NT2/D1 (cell line): ENCODE results near the gene SCUBE2.

Experiments
- DNase-seq: peaks from one replicate; pipeline ENCODE4 v3.0.0-alpha.2; 2011; ENCODE audit warnings: low read depth, low spot score
- H3K27me3 ChIP-seq: 2 replicates; pipeline ENCODE4 v1.6.0; 2011; ENCODE audit warnings: mild to moderate bottlenecking; ENCODE audit not compliant: insufficient read length, insufficient read depth
- H3K36me3 ChIP-seq: 2 replicates; pipeline ENCODE4 v1.6.1; 2011; ENCODE audit warnings: mild to moderate bottlenecking, low read length, mixed read lengths; ENCODE audit not compliant: insufficient read depth, insufficient read length
- H3K4me1 ChIP-seq: 2 replicates; pipeline ENCODE4 v1.5.1; 2011; ENCODE audit not compliant: insufficient read depth, insufficient read length
- H3K4me3 ChIP-seq: 2 replicates; pipeline ENCODE4 v1.5.1; 2011; ENCODE audit warnings: low read depth; ENCODE audit not compliant: insufficient read length
- H3K9ac ChIP-seq: 2 replicates; pipeline ENCODE4 v1.6.0; 2011; ENCODE audit warnings: low read depth; ENCODE audit not compliant: insufficient read length
- H3K9me3 ChIP-seq: 2 replicates; pipeline ENCODE4 v1.5.1; 2011; ENCODE audit warnings: mild to moderate bottlenecking, low read length; ENCODE audit not compliant: insufficient read depth
- SUZ12 ChIP-seq: IDR thresholded peaks from 2 replicates; pipeline ENCODE4 v1.6.1; 2011; ENCODE audit not compliant: insufficient read length, insufficient read depth; ENCODE audit errors: extremely low read depth
- YY1 ChIP-seq: IDR thresholded peaks from 2 replicates; pipeline ENCODE4 v1.6.1; 2011; ENCODE audit not compliant: insufficient read length, insufficient read depth
- ZNF274 ChIP-seq: IDR thresholded peaks from 2 replicates; pipeline ENCODE4 v1.6.1; 2011; ENCODE audit warnings: mild to moderate bottlenecking, low read depth, low read length

The SCUBE2 gene

DNA sequence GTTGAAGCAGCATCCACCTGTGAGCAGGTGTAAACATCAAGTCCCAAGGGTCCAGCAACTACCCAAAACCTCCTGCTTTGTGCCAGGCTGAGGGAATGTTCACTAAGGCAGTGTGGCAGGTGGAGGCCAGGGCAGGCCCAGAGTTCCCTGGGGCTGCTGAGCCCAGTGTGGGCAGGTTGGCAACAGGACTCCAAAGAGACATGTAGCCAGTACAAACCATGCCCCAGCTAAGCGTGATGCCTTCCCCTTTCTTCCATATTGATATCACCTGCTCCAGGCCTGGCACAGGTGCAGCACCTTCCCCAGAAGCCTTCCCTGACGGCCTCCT lies 30.0 kb upstream of the SCUBE2 start:
- no peaks in the 10 kb centered on the region for H3K27me3 ChIP-seq
- no peak for DNase-seq
- no peak overlapping the region for H3K9ac ChIP-seq
- H3K9me3 ChIP-seq: no peaks in the 10 kb centered on the region
- H3K4me1 ChIP-seq: peaks cover 3% of the 10 kb centered on the region
- no peaks in the 10 kb centered on the region for H3K36me3 ChIP-seq
- no peak for TF ChIP-seq SUZ12
- TF ChIP-seq ZNF274: no peak
- no peak for TF ChIP-seq YY1
- no peak overlapping the region for H3K4me3 ChIP-seq

DNA sequence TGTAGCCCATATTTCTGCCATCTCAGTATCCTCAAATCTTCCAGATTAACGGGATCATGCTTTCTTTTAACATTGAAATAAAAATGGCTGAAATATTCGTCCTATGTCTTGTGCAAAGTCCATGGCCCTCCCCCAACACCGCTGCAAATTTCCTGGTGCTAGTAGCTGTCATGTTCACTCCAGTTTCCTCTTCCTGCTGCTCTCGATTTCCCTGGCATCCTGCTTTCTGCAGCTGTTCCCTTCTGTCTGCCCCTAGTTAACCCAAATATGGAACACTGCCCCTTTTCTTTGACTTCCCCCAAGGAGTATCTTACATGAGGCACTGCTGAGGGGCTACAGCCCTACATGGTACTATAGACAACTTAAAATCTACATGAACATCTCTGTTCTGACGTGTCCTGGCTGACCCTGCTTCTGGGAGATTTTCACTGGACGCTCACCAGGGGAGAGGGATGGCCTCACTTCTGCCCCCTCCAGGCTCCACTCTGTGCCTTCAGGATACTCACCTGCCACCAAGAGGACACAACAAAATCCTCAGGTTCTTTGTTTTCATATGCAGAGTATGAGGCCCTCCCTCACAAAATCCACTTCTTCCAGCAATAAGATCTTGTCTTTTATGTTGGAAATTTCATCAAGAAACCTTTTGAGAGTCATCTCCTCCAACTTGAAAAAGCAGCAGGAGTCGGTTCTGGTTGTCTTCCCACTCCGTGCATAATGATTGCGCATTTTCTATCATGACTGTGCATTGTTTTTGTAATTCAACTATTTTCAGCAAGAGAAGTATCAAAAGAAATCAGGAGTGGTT lies 29.5 kb upstream of the SCUBE2 start:
- H3K36me3 ChIP-seq: no peaks in the 10 kb centered on the region
- H3K9ac ChIP-seq: peak overlapping the region; percentile 28
- H3K4me1 ChIP-seq: peaks cover 3% of the 10 kb centered on the region
- no peaks in the 10 kb centered on the region for H3K27me3 ChIP-seq
- TF ChIP-seq SUZ12 (no peak), YY1 (no peak), ZNF274 (no peak)
- no peaks in the 10 kb centered on the region for H3K9me3 ChIP-seq
- H3K4me3 ChIP-seq: no peak overlapping the region
- DNase-seq: peak; percentile 36

DNA sequence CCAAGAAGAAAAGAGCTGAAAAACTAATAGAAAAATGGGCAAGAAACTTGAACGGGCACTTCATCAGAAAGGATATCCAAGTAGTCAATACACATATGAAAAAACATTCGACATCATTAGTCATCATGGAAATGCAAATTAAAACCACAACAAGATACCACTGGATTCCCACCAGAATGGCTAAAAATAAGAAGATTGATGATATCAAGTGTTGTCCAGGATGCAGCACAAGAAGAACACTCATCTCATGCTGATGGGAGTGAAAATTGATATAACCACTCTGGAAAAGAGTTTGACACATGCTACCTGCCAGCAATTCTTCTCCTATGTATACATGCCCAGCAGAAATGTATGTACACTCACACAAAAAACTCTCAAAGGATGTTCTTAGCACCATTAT lies 26.9 kb upstream of the SCUBE2 start:
- no peak overlapping the region for H3K4me3 ChIP-seq
- TF ChIP-seq YY1: no peak
- TF ChIP-seq SUZ12: no peak
- TF ChIP-seq ZNF274: no peak
- no peaks in the 10 kb centered on the region for H3K27me3 ChIP-seq
- H3K9me3 ChIP-seq: peaks cover 5% of the 10 kb centered on the region; the same call in 1 of the 2 replicates
- no peak overlapping the region for H3K9ac ChIP-seq
- DNase-seq: no peak
- H3K36me3 ChIP-seq: no peaks in the 10 kb centered on the region
- H3K4me1 ChIP-seq: peaks cover 3% of the 10 kb centered on the region

DNA sequence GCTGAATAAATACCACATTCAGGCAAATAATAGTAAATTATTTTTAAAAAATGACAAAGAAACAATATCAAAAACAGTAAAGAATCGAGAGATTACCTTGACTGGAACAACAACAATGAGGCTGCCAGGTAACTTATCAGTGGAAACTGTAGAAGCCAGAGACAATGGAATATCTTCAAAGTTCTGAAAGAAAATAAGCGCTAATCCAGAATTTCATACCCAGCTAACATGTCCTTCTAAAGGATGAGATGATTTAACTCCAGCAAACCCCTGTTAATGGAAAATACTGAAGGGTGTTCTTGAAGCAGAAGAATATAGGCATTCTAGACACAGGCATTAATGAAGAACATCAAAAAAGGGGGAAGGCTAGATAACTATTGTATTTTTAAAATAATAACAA lies 20.7 kb upstream of the SCUBE2 start:
- no peaks in the 10 kb centered on the region for H3K27me3 ChIP-seq
- peaks cover 21% of the 10 kb centered on the region for H3K9me3 ChIP-seq
- H3K4me3 ChIP-seq: no peak overlapping the region
- no peak for DNase-seq
- no peaks in the 10 kb centered on the region for H3K4me1 ChIP-seq
- no peaks in the 10 kb centered on the region for H3K36me3 ChIP-seq
- H3K9ac ChIP-seq: no peak overlapping the region
- TF ChIP-seq ZNF274 (no peak), SUZ12 (no peak), YY1 (no peak)

DNA sequence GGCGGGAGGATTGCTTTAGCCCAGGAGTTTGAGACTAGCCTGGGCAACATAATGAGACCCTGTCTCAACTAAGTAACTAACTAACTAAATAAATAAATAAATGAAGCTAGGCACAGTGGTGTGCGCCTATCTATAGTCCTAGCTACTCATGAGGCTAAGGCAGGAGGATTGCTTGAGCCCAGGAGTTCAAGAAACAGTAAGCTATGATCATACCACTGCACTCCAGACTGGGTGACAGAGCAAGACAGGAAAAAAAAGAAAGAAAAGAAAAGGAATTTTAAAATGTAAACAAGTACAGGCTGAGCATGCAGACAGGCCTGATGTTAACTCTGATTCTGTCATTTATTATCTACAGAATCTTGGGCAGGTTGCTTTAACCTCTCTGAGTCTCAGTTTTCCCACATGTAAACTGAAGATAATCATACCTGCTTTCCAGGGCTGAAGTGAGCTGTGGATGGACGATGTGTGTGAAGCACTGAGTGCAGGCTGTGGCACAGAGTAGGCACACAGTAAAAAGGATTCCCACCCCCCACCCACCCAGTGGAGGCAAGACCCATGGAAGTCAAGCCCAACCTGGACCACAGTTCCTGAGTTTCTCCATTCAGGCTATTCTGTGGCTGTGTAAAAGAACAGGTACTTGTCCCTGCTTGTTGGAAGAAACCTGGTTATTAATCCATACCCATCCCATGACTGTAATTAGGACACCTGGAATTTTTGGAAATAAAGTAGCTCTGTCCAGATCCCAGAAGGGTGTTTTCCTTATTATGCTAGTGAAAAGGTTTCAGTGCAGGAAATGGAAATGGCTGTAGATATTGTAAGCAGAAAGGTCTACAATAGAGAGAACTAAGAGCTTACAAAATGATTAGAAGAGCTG lies 18.7 kb upstream of the SCUBE2 start:
- Histone ChIP-seq H3K4me1 (no peaks in the 10 kb centered on the region), H3K9me3 (peaks cover 21% of the 10 kb centered on the region), H3K9ac (no peak overlapping the region), H3K36me3 (no peaks in the 10 kb centered on the region), H3K4me3 (no peak overlapping the region), H3K27me3 (no peaks in the 10 kb centered on the region)
- DNase-seq: no peak
- no peak for TF ChIP-seq YY1

DNA sequence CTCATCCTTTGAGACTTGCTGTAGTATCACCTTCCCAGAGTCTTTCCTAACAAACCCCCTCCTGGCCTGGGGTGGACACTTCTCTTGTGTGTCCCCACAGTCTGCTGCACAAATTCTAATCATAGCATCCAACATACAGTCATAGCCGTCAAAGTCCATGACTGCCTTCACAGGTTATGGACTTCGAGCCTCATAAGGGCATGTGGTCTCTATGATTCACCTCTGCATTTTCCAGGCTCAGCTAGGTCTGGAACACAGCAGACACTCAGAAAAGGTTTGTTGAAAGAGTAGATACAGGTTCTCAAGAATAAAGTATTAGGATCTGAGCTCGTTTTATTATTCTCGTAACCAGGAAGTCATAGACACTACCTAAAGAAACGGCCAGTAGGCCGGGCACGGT lies 13.2 kb upstream of the SCUBE2 start:
- Histone ChIP-seq H3K4me1 (no peaks in the 10 kb centered on the region), H3K36me3 (no peaks in the 10 kb centered on the region), H3K9me3 (no peaks in the 10 kb centered on the region)

DNA sequence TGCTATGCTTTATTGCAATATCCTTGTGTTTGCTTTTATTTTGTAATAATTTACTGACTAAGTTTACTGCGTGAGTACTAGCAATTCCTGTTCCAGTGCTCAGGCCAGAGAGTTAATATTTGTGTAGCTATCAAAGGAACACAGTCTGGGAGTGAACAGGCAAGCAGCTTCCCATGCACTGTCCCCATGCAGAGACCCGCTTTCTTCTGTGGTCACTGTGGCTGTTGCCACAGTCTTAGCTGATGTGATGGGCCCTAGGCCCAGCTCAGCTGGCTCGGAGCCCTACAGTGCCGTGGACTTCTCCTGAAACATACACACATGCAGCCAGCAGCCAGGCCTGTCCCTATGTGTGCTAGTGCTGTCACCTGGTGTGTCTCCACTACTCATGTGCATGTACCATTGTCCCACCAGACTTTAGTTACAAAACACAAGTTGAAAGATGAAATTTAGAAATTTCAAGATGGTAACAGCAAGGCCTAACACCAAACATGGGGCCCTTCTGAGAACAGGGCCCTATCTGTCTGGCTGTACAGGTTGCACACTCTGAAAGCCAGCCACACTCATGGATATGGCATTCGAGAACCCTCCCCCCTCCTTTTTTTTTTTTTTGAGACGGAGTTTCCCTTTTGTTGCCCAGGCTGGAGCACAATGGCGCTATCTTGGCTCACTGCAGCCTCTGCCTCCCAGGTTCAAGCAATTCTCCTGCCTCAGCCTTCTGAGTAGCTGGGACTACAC lies 12.3 kb upstream of the SCUBE2 start:
- Histone ChIP-seq H3K27me3 (no peaks in the 10 kb centered on the region), H3K36me3 (no peaks in the 10 kb centered on the region), H3K4me1 (no peaks in the 10 kb centered on the region), H3K9ac (no peak overlapping the region), H3K4me3 (no peak overlapping the region), H3K9me3 (no peaks in the 10 kb centered on the region)
- TF ChIP-seq YY1: no peak
- TF ChIP-seq ZNF274: no peak
- no peak for TF ChIP-seq SUZ12
- DNase-seq: no peak

More for the DNA sequence above, 13.2 kb upstream of the SCUBE2 start:
- Histone ChIP-seq H3K27me3 (no peaks in the 10 kb centered on the region), H3K4me3 (no peak overlapping the region), H3K9ac (no peak overlapping the region)
- TF ChIP-seq SUZ12 (no peak), YY1 (no peak), ZNF274 (no peak)
- DNase-seq: no peak
